Liver (tissue), 9 donors: ENCODE results near the gene RTN1. TPM values are rescaled to one million over a fixed set of nuclear protein-coding genes. Genes with fewer than 3 reads are reported as not detected.

ENCODE experiments used
- DNase-seq: peaks from one replicate; pipeline ENCODE4 v3.0.0-alpha.2; 2017; ENCODE audit warnings: low spot score
- H3K27ac ChIP-seq, 2 donors: one replicate each; pipeline ENCODE4 v1.7.0; 2013; ENCODE audit warnings: inconsistent platforms in 2 of 2, low read length in 2 of 2, control low read depth in 1 of 2, low read depth in 1 of 2, mild to moderate bottlenecking in 1 of 2
- H3K27me3 ChIP-seq, 4 donors: one replicate each; pipeline versions ENCODE4 v1.6.1 to v1.7.0; 2013; ENCODE audit warnings: low read length in 3 of 4, inconsistent platforms in 1 of 4, mild to moderate bottlenecking in 1 of 4, moderate library complexity in 1 of 4; ENCODE audit not compliant: control insufficient read depth in 4 of 4, insufficient read depth in 4 of 4
- H3K36me3 ChIP-seq, 4 donors: one replicate each; pipeline versions ENCODE4 v1.6.1 to v1.7.0; 2013; ENCODE audit warnings: low read length in 3 of 4, mild to moderate bottlenecking in 3 of 4, low read depth in 1 of 4, moderate library complexity in 1 of 4; ENCODE audit not compliant: control insufficient read depth in 4 of 4, insufficient read depth in 3 of 4
- H3K4me1 ChIP-seq, 4 donors: one replicate each; pipeline versions ENCODE4 v1.6.1 to v1.7.0; 2013; ENCODE audit warnings: low read length in 3 of 4, mild to moderate bottlenecking in 3 of 4, moderate library complexity in 1 of 4; ENCODE audit not compliant: control insufficient read depth in 4 of 4, insufficient read depth in 4 of 4
- H3K4me3 ChIP-seq, 3 donors: one replicate each; pipeline versions ENCODE4 v1.6.1 to v1.7.0; 2013; ENCODE audit warnings: low read length in 3 of 3, control low read depth in 1 of 3, low read depth in 1 of 3, mild to moderate bottlenecking in 1 of 3
- H3K9ac ChIP-seq, 2 donors: one replicate each; pipeline ENCODE4 v1.7.0; 2013; ENCODE audit warnings: low read length in 2 of 2, mild to moderate bottlenecking in 2 of 2, moderate library complexity in 2 of 2, control low read depth in 1 of 2, low read depth in 1 of 2
- H3K9me3 ChIP-seq, 4 donors: one replicate each; pipeline versions ENCODE4 v1.6.1 to v1.7.0; 2013; ENCODE audit warnings: low read length in 3 of 4; ENCODE audit not compliant: control insufficient read depth in 4 of 4
- ATF3 ChIP-seq: IDR thresholded peaks from 2 replicates; pipeline ENCODE4 v1.6.1; 2016; ENCODE audit warnings: antibody characterized with exemption
- EGR1 ChIP-seq, 2 donors: IDR thresholded peaks; 2 replicates each; pipeline ENCODE4 v1.6.1; 2016 to 2018; ENCODE audit warnings: antibody characterized with exemption in 2 of 2, low read depth in 2 of 2
- FOXA1 ChIP-seq: IDR thresholded peaks from 2 replicates; pipeline ENCODE4 v1.6.1; 2016; ENCODE audit warnings: antibody characterized with exemption
- FOXA2 ChIP-seq: IDR thresholded peaks from 2 replicates; pipeline ENCODE4 v1.6.1; 2016; ENCODE audit warnings: antibody characterized with exemption
- GABPA ChIP-seq, 2 donors: IDR thresholded peaks in 1 of 2; conservative IDR thresholded peaks in 1 of 2; 2 replicates each; pipeline ENCODE4 v1.6.1; 2016; ENCODE audit warnings: antibody characterized with exemption in 2 of 2, mild to moderate bottlenecking in 1 of 2, moderate library complexity in 1 of 2
- HNF4A ChIP-seq, 2 donors: conservative IDR thresholded peaks; 2 replicates each; pipeline ENCODE4 v1.6.1; 2016; ENCODE audit warnings: antibody characterized with exemption in 2 of 2, mild to moderate bottlenecking in 2 of 2
- HNF4G ChIP-seq: IDR thresholded peaks from 2 replicates; pipeline ENCODE4 v1.6.1; 2016; ENCODE audit warnings: antibody characterized with exemption
- JUND ChIP-seq, 2 donors: IDR thresholded peaks; 2 replicates each; pipeline ENCODE4 v1.6.1; 2016; ENCODE audit warnings: antibody characterized with exemption in 2 of 2
- MAX ChIP-seq: IDR thresholded peaks from 2 replicates; pipeline ENCODE4 v1.6.1; 2016; ENCODE audit warnings: antibody characterized with exemption
- NR2F2 ChIP-seq: IDR thresholded peaks from 2 replicates; pipeline ENCODE4 v1.6.1; 2016; ENCODE audit warnings: antibody characterized with exemption
- REST ChIP-seq: IDR thresholded peaks from 2 replicates; pipeline ENCODE4 v1.6.1; 2016; ENCODE audit warnings: antibody characterized with exemption, mild to moderate bottlenecking
- RXRA ChIP-seq, 2 donors: IDR thresholded peaks; 2 replicates each; pipeline ENCODE4 v1.6.1; 2017 to 2018; ENCODE audit warnings: antibody characterized with exemption in 2 of 2, mild to moderate bottlenecking in 1 of 2
- SP1 ChIP-seq: IDR thresholded peaks from 2 replicates; pipeline ENCODE4 v1.6.1; 2018; ENCODE audit warnings: antibody characterized with exemption, mild to moderate bottlenecking
- TAF1 ChIP-seq: conservative IDR thresholded peaks from 2 replicates; pipeline ENCODE4 v1.6.1; 2016; ENCODE audit warnings: antibody characterized with exemption, mild to moderate bottlenecking
- YY1 ChIP-seq: IDR thresholded peaks from 2 replicates; pipeline ENCODE4 v1.6.1; 2016; ENCODE audit warnings: antibody characterized with exemption, mild to moderate bottlenecking
- ZBTB33 ChIP-seq: IDR thresholded peaks from 2 replicates; pipeline ENCODE4 v1.6.1; 2016; ENCODE audit warnings: antibody characterized with exemption
- WGBS: extraction: QIAGEN DNeasy Blood & Tissue Kit; methylation state at CpG from one replicate; pipeline ENCODE4 v1.1.7; 2013; 5-methylcytosine and 5-hydroxymethylcytosine counted together
- polyA plus RNA-seq, 2 donors: library from polyadenylated mRNA; stranded (reverse) in 1 of 2; unstranded in 1 of 2; fragments of 200-250 nt in 1 of 2; fragments of >200 nt in 1 of 2; fragmentation: Nextera tagmentation in 1 of 2; extraction: Ambion mirVana in 1 of 2; gene quantifications; one replicate each; pipeline versions ENCODE4 v1.2.1 to v1.2.3, GENCODE V29; 2013 to 2015
- total RNA-seq, 2 donors: library from RNA; depleted of rRNA; stranded (reverse); fragments of >200 nt; gene quantifications; one replicate each; pipeline ENCODE4 v1.2.3, GENCODE V29; 2014
- donor health status: healthy.
- donor health status: healthy.
- donor health status: healthy.
- donor health status: healthy.
- donor health status: healthy.

RTN1 gene
- total and polyA plus RNA-seq, 4 donors: 0.08 to 1.8 (median 0.37) TPM

GRCh38 chr14:59705866-59706265 is 164.7 kb downstream of the RTN1 start (continued):
- TF ChIP-seq REST: no peak
- no peak for TF ChIP-seq GABPA (IDR thresholded peaks at IDR 0.05 in 1 of 2, conservative IDR thresholded peaks at IDR 0.05 in 1 of 2)
- TF ChIP-seq HNF4A (conservative IDR thresholded peaks at IDR 0.05): no peak
- TF ChIP-seq JUND (IDR thresholded peaks at IDR 0.05): no peak

- TF ChIP-seq EGR1 (IDR thresholded peaks at IDR 0.05; ENCODE audit: low read depth in 2 of 2) (no peak), SP1 (no peak), REST (no peak), RXRA (IDR thresholded peaks at IDR 0.05) (no peak), HNF4G (no peak), ATF3 (no peak), YY1 (no peak), TAF1 (no peak), NR2F2 (no peak), HNF4A (conservative IDR thresholded peaks at IDR 0.05) (no peak), ZBTB33 (no peak), FOXA2 (no peak), MAX (no peak), FOXA1 (no peak)
- H3K4me3 ChIP-seq: no peak overlapping the region
- no peaks in the 10 kb centered on the region for H3K9me3 ChIP-seq
- WGBS: 43% methylated on average over 2 of the region's 2 CpGs
- H3K9ac ChIP-seq: no peak overlapping the region
- no peaks in the 10 kb centered on the region for H3K27me3 ChIP-seq
- DNase-seq: no peak
- no peaks in the 10 kb centered on the region for H3K36me3 ChIP-seq
- H3K4me1 ChIP-seq: peaks cover 0 to 10% (median 3%) of the 10 kb centered on the region in 4 donors
- H3K27ac ChIP-seq: no peak overlapping the region
Observed at GRCh38 chr14:59705245-59705644, 165.3 kb downstream of the RTN1 start.
